Measurements from ENCODE around the gene ZBTB9.

ZBTB9 gene

GRCh38 chr6:33443025-33443424 is 11.4 kb upstream of the ZBTB9 start:
- no peak for TF ChIP-seq CREB1 (IDR thresholded peaks at IDR 0.05; ENCODE audit: low read depth)
- no peak for TF ChIP-seq RAD21 (IDR thresholded peaks at IDR 0.05; ENCODE audit: low read depth)
- TF ChIP-seq YY1 (IDR thresholded peaks at IDR 0.05; ENCODE audit: low read depth): no peak
- TF ChIP-seq NFIC (IDR thresholded peaks at IDR 0.05): no peak
- TF ChIP-seq CEBPB (IDR thresholded peaks at IDR 0.05): no peak
- no peak for TF ChIP-seq EP300 (IDR thresholded peaks at IDR 0.05; ENCODE audit: borderline replicate concordance)
- TF ChIP-seq EGR1 (IDR thresholded peaks at IDR 0.05): no peak
- TF ChIP-seq TAF1 (IDR thresholded peaks at IDR 0.05; ENCODE audit: low read depth): no peak
- no peak for TF ChIP-seq ZBTB7A (IDR thresholded peaks at IDR 0.05; ENCODE audit: low read depth)

GRCh38 chr6:33443619-33444504 is 10.5 kb upstream of the ZBTB9 start:
- TF ChIP-seq ZBTB7A (IDR thresholded peaks at IDR 0.05; ENCODE audit: low read depth) (no peak), RAD21 (IDR thresholded peaks at IDR 0.05; ENCODE audit: low read depth) (no peak), CEBPB (IDR thresholded peaks at IDR 0.05) (no peak), MAX (IDR thresholded peaks at IDR 0.05) (no peak), REST (IDR thresholded peaks at IDR 0.05; ENCODE audit: low read depth) (no peak), YY1 (IDR thresholded peaks at IDR 0.05; ENCODE audit: low read depth) (no peak), NFIC (IDR thresholded peaks at IDR 0.05) (no peak), TEAD4 (IDR thresholded peaks at IDR 0.05) (no peak)

GRCh38 chr6:33445119-33445603 is 9.2 kb upstream of the ZBTB9 start:
- TF ChIP-seq EP300 (IDR thresholded peaks at IDR 0.05; ENCODE audit: borderline replicate concordance) (no peak), TAF1 (IDR thresholded peaks at IDR 0.05; ENCODE audit: low read depth) (no peak)

- TF ChIP-seq TEAD4 (IDR thresholded peaks at IDR 0.05) (no peak), CREB1 (IDR thresholded peaks at IDR 0.05; ENCODE audit: low read depth) (no peak), RAD21 (IDR thresholded peaks at IDR 0.05; ENCODE audit: low read depth) (no peak), EP300 (IDR thresholded peaks at IDR 0.05; ENCODE audit: borderline replicate concordance) (no peak), CEBPB (IDR thresholded peaks at IDR 0.05) (no peak), ZBTB7A (IDR thresholded peaks at IDR 0.05; ENCODE audit: low read depth) (no peak)
These were observed 8.0 kb upstream of the ZBTB9 start for GRCh38 chr6:33446356-33446755.

- TF ChIP-seq RAD21 (IDR thresholded peaks at IDR 0.05; ENCODE audit: low read depth) (no peak), TCF12 (IDR thresholded peaks at IDR 0.05; ENCODE audit: low read depth) (no peak)
These were observed 3.9 kb upstream of the ZBTB9 start for GRCh38 chr6:33450434-33450833.

- no peak for TF ChIP-seq ZBTB7A (IDR thresholded peaks at IDR 0.05; ENCODE audit: low read depth)
- no peak for TF ChIP-seq EP300 (IDR thresholded peaks at IDR 0.05; ENCODE audit: borderline replicate concordance)
- no peak for TF ChIP-seq EGR1 (IDR thresholded peaks at IDR 0.05)
- no peak for TF ChIP-seq TAF1 (IDR thresholded peaks at IDR 0.05; ENCODE audit: low read depth)
- TF ChIP-seq CREB1 (IDR thresholded peaks at IDR 0.05; ENCODE audit: low read depth): no peak
- no peak for TF ChIP-seq FOXM1 (IDR thresholded peaks at IDR 0.05; ENCODE audit: borderline replicate concordance, low read depth)
- TF ChIP-seq TEAD4 (IDR thresholded peaks at IDR 0.05): no peak
- TF ChIP-seq TCF12 (IDR thresholded peaks at IDR 0.05; ENCODE audit: low read depth): no peak
- TF ChIP-seq YY1 (IDR thresholded peaks at IDR 0.05; ENCODE audit: low read depth): no peak
- TF ChIP-seq MAX (IDR thresholded peaks at IDR 0.05): no peak
- TF ChIP-seq CEBPB (IDR thresholded peaks at IDR 0.05): no peak
- no peak for TF ChIP-seq USF1 (IDR thresholded peaks at IDR 0.05)
- no peak for TF ChIP-seq NFIC (IDR thresholded peaks at IDR 0.05)
- TF ChIP-seq RAD21 (IDR thresholded peaks at IDR 0.05; ENCODE audit: low read depth): no peak
- no peak for TF ChIP-seq REST (IDR thresholded peaks at IDR 0.05; ENCODE audit: low read depth)
These were observed 2.8 kb upstream of the ZBTB9 start for GRCh38 chr6:33451606-33452005.

GRCh38 chr6:33452496-33452895 is 1.9 kb upstream of the ZBTB9 start:
- no peak for TF ChIP-seq YY1 (IDR thresholded peaks at IDR 0.05; ENCODE audit: low read depth)
- TF ChIP-seq EGR1 (IDR thresholded peaks at IDR 0.05): no peak
- no peak for TF ChIP-seq NFIC (IDR thresholded peaks at IDR 0.05)
- no peak for TF ChIP-seq TEAD4 (IDR thresholded peaks at IDR 0.05)
- no peak for TF ChIP-seq TAF1 (IDR thresholded peaks at IDR 0.05; ENCODE audit: low read depth)
- no peak for TF ChIP-seq USF1 (IDR thresholded peaks at IDR 0.05)
- TF ChIP-seq ZBTB7A (IDR thresholded peaks at IDR 0.05; ENCODE audit: low read depth): no peak; the same call in 1 of the 2 replicates
- no peak for TF ChIP-seq REST (IDR thresholded peaks at IDR 0.05; ENCODE audit: low read depth)
- TF ChIP-seq RAD21 (IDR thresholded peaks at IDR 0.05; ENCODE audit: low read depth): no peak
- TF ChIP-seq EP300 (IDR thresholded peaks at IDR 0.05; ENCODE audit: borderline replicate concordance): no peak
- TF ChIP-seq FOXM1 (IDR thresholded peaks at IDR 0.05; ENCODE audit: borderline replicate concordance, low read depth): no peak
- TF ChIP-seq CREB1 (IDR thresholded peaks at IDR 0.05; ENCODE audit: low read depth): no peak
